SK-N-SH treated with all-trans-retinoic acid at 6 μM for 48 hours (cell line): ENCODE measurements around the gene NTNG1.
A peak's percentile ranks its signal among the peaks of the same experiment; 100 is the strongest.

Source experiments
- ATAC-seq: fragments of 200-7000 bp; cut with Tn5 transposase; 3 replicates; pipeline ENCODE4 v1.9.1; 2020; ENCODE audit warnings: mild to moderate bottlenecking, moderate library complexity
- ARNTL ChIP-seq: fragments of 450-650 bp; formaldehyde crosslinking; IDR thresholded peaks from 2 replicates; pipeline ENCODE4 v1.5.0; 2020; ENCODE audit warnings: low read depth, mild to moderate bottlenecking, moderate library complexity, borderline replicate concordance
- BACH2 ChIP-seq: fragments of 250-450 bp; sonication (Bioruptor Pico); IDR thresholded peaks from 2 replicates; pipeline ENCODE4 v1.9.0; 2021; ENCODE audit warnings: mild to moderate bottlenecking, borderline replicate concordance
- CSDC2 ChIP-seq: fragments of 250-450 bp; sonication (Bioruptor Pico); IDR thresholded peaks from 2 replicates; pipeline ENCODE4 v1.5.0; 2020; ENCODE audit warnings: mild to moderate bottlenecking, moderate library complexity
- CSRNP3 ChIP-seq: fragments of 250-450 bp; sonication (Bioruptor Pico); IDR thresholded peaks from 2 replicates; pipeline ENCODE4 v1.5.1; 2021; ENCODE audit warnings: mild to moderate bottlenecking, moderate library complexity
- ESRRG ChIP-seq: fragments of 250-450 bp; sonication (Bioruptor Pico); IDR thresholded peaks from 2 replicates; pipeline ENCODE4 v1.6.1; 2021; ENCODE audit warnings: mild to moderate bottlenecking
- GLIS3 ChIP-seq: fragments of 250-450 bp; sonication (Bioruptor Pico); IDR thresholded peaks from 2 replicates; pipeline ENCODE4 v1.5.0; 2020; ENCODE audit warnings: mild to moderate bottlenecking, moderate library complexity
- OSR1 ChIP-seq: fragments of 250-450 bp; sonication (Bioruptor Pico); IDR thresholded peaks from 2 replicates; pipeline ENCODE4 v1.8.0; 2022; ENCODE audit warnings: moderate library complexity, mild to moderate bottlenecking, inconsistent platforms
- RARB ChIP-seq: fragments of 250-450 bp; sonication (Bioruptor Pico); IDR thresholded peaks from 2 replicates; pipeline ENCODE4 v1.8.0; 2021; ENCODE audit warnings: mild to moderate bottlenecking, moderate library complexity
- SNAI2 ChIP-seq: fragments of 250-450 bp; sonication (Bioruptor Pico); IDR thresholded peaks from 2 replicates; pipeline ENCODE4 v1.5.0; 2020; ENCODE audit warnings: mild to moderate bottlenecking, moderate library complexity
- TCF4 ChIP-seq: fragments of 250-450 bp; sonication (Bioruptor Pico); IDR thresholded peaks from 2 replicates; pipeline ENCODE4 v1.8.0; 2021; ENCODE audit warnings: mild to moderate bottlenecking, moderate library complexity, borderline replicate concordance
- TOX ChIP-seq: fragments of 250-450 bp; sonication (Bioruptor Pico); IDR thresholded peaks from 2 replicates; pipeline ENCODE4 v1.8.0; 2021; ENCODE audit warnings: mild to moderate bottlenecking, moderate library complexity, borderline replicate concordance
- ZFP3 ChIP-seq: fragments of 250-450 bp; sonication (Bioruptor Pico); IDR thresholded peaks from 2 replicates; pipeline ENCODE4 v1.5.0; 2020; ENCODE audit warnings: mild to moderate bottlenecking, moderate library complexity
- ZFP30 ChIP-seq: fragments of 450-650 bp; formaldehyde crosslinking; IDR thresholded peaks from 2 replicates; pipeline ENCODE4 v1.5.0; 2022; ENCODE audit warnings: mild to moderate bottlenecking, moderate library complexity
- ZNF565 ChIP-seq: fragments of 450-650 bp; formaldehyde crosslinking; conservative IDR thresholded peaks from 2 replicates; pipeline ENCODE4 v1.5.0; 2020; ENCODE audit warnings: low read depth, mild to moderate bottlenecking, moderate library complexity
- ZNF70 ChIP-seq: fragments of 450-650 bp; formaldehyde crosslinking; IDR thresholded peaks from 2 replicates; pipeline ENCODE4 v1.5.0; 2020; ENCODE audit warnings: mild to moderate bottlenecking, moderate library complexity
- ZNF8 ChIP-seq: fragments of 450-650 bp; formaldehyde crosslinking; IDR thresholded peaks from 2 replicates; pipeline ENCODE4 v1.5.0; 2020; ENCODE audit warnings: mild to moderate bottlenecking, moderate library complexity
- TF ChIP-seq, protein P1 (sequence below): fragments of 250-450 bp; sonication (Bioruptor Pico); IDR thresholded peaks from 2 replicates; pipeline ENCODE4 v1.5.0; 2020; ENCODE audit warnings: mild to moderate bottlenecking, moderate library complexity
- TF ChIP-seq, protein P2 (sequence below): fragments of 250-450 bp; sonication (Bioruptor Pico); IDR thresholded peaks from 2 replicates; pipeline ENCODE4 v1.5.1; 2020; ENCODE audit warnings: low read depth, mild to moderate bottlenecking, moderate library complexity
- TF ChIP-seq, protein P3 (sequence below): fragments of 250-450 bp; sonication (Bioruptor Pico); IDR thresholded peaks from 2 replicates; pipeline ENCODE4 v1.8.0; 2020; ENCODE audit warnings: mild to moderate bottlenecking, moderate library complexity, borderline replicate concordance

Gene NTNG1

DNA sequence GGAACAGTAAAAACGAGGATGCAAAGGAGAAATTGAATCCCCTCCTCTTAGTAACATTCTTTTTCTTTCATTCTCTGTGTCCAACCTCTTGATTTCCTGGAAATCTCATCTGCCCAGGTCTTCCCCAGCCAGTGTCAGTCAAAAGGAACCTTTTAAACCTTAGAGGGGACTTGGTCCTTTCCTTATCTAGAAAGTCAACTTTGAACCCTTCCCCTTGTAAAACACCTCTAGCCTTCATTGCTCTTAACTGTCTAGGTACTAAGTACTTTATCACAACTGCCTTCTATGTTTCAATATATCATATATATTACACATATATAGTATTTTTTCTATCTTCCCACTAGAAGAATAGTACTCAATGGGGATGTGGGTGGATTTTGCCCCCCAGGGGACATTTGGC lies 282.1 kb downstream of the NTNG1 start:
- TF ChIP-seq OSR1 (CRISPR knock-in tag) = no peak
- no peak for TF ChIP-seq ZNF565 (CRISPR knock-in tag)
- TF ChIP-seq ESRRG (CRISPR knock-in tag) = no peak
- TF ChIP-seq ARNTL (CRISPR knock-in tag) = no peak
- TF ChIP-seq, all 23 proteins: peak for 0
- no peak for ATAC-seq

DNA sequence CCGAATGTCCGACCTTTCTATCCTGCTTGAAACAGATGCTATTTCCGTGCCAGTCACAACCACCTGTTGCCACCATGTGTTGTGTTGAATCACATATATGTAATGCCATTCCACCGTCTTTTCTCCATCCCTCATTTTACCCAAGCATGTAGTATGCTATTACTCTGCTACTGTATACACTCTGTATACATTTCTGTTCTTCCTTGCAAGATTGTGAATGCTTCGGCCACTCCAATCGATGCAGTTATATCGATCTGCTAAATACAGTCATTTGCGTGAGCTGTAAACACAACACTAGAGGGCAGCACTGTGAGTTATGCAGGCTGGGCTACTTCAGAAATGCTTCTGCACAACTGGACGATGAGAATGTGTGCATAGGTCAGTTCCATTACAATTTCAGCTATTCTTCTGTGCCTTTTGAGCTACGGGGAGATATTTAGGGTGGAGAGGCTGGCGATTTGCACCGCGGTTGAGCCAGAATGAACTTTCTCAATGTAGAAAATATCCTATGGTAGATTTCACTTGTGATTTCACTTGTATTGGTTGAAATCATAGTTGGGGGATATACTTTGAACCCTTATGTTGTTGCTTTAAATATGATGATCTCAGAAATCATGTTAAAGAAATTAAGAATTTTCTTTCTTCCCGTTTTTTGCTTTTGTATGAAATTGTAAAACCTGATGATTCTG lies 289.8 kb downstream of the NTNG1 start:
- peak; percentile 89 for ATAC-seq
- TF ChIP-seq SNAI2 (no peak), TOX (CRISPR knock-in tag) (no peak), ZNF8 (CRISPR knock-in tag) (no peak), ZNF565 (CRISPR knock-in tag) (no peak), CSRNP3 (CRISPR knock-in tag) (no peak), TCF4 (CRISPR knock-in tag) (no peak), ZFP3 (CRISPR knock-in tag) (no peak), ZFP30 (CRISPR knock-in tag) (no peak), CSDC2 (CRISPR knock-in tag) (no peak), ZNF70 (CRISPR knock-in tag) (no peak), RARB (CRISPR knock-in tag) (no peak), GLIS3 (CRISPR knock-in tag) (no peak), BACH2 (no peak)
- TF ChIP-seq, protein P1, sequence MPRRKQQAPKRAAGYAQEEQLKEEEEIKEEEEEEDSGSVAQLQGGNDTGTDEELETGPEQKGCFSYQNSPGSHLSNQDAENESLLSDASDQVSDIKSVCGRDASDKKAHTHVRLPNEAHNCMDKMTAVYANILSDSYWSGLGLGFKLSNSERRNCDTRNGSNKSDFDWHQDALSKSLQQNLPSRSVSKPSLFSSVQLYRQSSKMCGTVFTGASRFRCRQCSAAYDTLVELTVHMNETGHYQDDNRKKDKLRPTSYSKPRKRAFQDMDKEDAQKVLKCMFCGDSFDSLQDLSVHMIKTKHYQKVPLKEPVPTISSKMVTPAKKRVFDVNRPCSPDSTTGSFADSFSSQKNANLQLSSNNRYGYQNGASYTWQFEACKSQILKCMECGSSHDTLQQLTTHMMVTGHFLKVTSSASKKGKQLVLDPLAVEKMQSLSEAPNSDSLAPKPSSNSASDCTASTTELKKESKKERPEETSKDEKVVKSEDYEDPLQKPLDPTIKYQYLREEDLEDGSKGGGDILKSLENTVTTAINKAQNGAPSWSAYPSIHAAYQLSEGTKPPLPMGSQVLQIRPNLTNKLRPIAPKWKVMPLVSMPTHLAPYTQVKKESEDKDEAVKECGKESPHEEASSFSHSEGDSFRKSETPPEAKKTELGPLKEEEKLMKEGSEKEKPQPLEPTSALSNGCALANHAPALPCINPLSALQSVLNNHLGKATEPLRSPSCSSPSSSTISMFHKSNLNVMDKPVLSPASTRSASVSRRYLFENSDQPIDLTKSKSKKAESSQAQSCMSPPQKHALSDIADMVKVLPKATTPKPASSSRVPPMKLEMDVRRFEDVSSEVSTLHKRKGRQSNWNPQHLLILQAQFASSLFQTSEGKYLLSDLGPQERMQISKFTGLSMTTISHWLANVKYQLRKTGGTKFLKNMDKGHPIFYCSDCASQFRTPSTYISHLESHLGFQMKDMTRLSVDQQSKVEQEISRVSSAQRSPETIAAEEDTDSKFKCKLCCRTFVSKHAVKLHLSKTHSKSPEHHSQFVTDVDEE = no peak
- TF ChIP-seq, protein P2, sequence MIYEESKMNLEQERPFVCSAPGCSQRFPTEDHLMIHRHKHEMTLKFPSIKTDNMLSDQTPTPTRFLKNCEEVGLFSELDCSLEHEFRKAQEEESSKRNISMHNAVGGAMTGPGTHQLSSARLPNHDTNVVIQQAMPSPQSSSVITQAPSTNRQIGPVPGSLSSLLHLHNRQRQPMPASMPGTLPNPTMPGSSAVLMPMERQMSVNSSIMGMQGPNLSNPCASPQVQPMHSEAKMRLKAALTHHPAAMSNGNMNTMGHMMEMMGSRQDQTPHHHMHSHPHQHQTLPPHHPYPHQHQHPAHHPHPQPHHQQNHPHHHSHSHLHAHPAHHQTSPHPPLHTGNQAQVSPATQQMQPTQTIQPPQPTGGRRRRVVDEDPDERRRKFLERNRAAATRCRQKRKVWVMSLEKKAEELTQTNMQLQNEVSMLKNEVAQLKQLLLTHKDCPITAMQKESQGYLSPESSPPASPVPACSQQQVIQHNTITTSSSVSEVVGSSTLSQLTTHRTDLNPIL (CRISPR knock-in tag) = no peak
- TF ChIP-seq, protein P3, sequence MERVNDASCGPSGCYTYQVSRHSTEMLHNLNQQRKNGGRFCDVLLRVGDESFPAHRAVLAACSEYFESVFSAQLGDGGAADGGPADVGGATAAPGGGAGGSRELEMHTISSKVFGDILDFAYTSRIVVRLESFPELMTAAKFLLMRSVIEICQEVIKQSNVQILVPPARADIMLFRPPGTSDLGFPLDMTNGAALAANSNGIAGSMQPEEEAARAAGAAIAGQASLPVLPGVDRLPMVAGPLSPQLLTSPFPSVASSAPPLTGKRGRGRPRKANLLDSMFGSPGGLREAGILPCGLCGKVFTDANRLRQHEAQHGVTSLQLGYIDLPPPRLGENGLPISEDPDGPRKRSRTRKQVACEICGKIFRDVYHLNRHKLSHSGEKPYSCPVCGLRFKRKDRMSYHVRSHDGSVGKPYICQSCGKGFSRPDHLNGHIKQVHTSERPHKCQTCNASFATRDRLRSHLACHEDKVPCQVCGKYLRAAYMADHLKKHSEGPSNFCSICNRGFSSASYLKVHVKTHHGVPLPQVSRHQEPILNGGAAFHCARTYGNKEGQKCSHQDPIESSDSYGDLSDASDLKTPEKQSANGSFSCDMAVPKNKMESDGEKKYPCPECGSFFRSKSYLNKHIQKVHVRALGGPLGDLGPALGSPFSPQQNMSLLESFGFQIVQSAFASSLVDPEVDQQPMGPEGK (CRISPR knock-in tag) = no peak

GRCh38 chr1:107432108-107432507 lies 291.3 kb downstream of the NTNG1 start:
- no peak for ATAC-seq
- TF ChIP-seq ARNTL (CRISPR knock-in tag) (no peak), GLIS3 (CRISPR knock-in tag) (no peak), CSRNP3 (CRISPR knock-in tag) (no peak), BACH2 (no peak), ZNF8 (CRISPR knock-in tag) (no peak), ZFP30 (CRISPR knock-in tag) (no peak), ZNF70 (CRISPR knock-in tag) (no peak), ZFP3 (CRISPR knock-in tag) (no peak)
- TF ChIP-seq, protein P2 (CRISPR knock-in tag) = no peak
- TF ChIP-seq, protein P3 (CRISPR knock-in tag) = no peak
- TF ChIP-seq, protein P1 = no peak
